ENCODE measurements around the gene BLMH.
A peak's percentile ranks its signal among the peaks of the same experiment; 100 is the strongest.

BLMH gene

GRCh38 chr17:30304778-30305177 is 13.0 kb upstream of the BLMH start:
- no peak for DNase-seq

DNA sequence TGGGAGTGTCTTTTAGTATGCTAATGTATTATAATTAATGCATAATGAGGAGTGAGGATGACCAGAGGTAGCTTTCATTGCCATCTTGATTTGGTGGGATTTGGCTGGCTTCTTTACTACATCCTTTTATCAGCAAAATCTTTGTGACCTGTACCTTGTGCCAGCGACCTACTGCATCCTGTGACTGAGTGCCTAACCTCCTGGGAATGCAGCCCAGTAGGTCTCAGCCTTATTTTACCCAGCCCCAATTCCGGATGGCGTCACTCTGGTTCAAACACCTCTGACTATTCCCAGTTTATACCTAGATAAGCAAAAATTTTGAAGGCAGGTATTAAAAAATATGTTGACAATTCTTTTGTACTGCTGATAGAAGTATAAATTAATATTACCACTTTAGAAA is 10.5 kb upstream of the BLMH start:
- no peak for DNase-seq

DNA sequence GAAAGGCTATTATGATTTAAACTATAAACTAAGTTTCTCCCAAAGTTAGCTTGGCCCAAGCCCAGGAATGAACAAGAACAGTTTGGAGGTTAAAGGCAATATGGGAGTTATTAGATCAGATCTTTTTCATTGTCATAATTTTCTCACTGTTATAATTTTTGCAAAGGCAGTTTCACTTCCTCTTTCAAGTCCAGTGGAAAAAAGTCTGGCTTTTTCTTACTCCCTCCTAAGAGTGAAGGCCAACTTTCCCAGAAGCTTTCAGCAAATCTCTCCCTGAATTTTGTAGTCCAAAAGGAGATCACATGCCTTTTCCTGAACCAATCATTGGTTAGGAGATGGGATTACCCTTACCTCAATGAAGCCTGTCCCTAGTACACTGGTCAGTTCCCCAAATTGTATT is 9.1 kb upstream of the BLMH start:
- DNase-seq = no peak

DNA sequence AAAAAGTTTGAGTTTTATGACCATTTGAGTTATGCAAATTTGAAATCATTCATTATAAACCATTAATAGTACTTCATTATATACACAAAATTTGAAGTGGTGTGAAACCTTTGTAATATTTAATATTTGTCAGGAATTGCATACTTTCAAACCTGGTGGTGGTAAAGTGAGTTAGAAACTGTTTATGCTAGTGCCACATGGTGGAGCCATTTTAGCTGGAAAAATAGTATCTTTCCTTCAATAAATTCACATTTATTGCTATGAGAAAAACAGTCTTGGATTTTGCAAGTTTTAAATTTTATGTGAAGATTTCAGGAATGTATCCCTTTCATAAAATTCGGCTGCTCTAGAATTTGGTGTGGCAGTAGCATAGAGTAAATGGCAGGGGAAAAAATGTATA is 7.3 kb upstream of the BLMH start:
- no peak for DNase-seq

- DNase-seq = no peak
Observed at GRCh38 chr17:30297715-30298114, 6.0 kb upstream of the BLMH start.

GRCh38 chr17:30296499-30297080 is 4.8 kb upstream of the BLMH start:
- DNase-seq = no peak

DNA sequence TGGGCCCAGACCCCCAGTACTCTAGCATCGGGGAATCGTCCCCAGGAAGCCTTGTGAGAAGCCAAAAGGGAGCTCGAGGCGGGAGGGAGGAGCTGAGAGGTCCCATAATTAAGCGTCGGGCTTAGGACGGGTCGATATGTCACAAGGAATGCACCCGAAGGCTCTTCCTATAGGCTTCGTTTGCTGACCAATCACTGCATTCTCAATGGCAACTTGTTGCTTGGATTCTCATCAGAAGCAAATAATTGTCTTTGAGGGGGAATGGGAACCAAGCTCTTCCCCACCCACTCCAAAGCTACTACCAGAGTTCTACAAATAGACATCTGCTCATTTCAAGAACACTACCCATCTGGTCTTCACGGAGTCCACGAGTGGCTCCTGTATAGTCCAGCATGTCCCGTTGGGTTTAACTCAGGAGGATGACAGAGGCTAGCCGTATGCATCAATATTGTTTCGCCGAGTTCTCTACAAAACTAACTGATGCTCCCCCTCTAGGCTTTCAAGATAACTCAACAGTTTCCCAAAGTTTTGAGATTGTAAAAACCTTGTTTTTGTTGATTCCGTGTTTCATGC is 628 bp upstream of the BLMH start:
- DNase-seq = no peak

- peak in 2 of 4 experiments; percentile 11 to 23 for DNase-seq
Observed at GRCh38 chr17:30290696-30291542, 825 bp downstream of the BLMH start.

- no peak for DNase-seq
Observed at GRCh38 chr17:30290077-30290476, 1.7 kb downstream of the BLMH start.

DNA sequence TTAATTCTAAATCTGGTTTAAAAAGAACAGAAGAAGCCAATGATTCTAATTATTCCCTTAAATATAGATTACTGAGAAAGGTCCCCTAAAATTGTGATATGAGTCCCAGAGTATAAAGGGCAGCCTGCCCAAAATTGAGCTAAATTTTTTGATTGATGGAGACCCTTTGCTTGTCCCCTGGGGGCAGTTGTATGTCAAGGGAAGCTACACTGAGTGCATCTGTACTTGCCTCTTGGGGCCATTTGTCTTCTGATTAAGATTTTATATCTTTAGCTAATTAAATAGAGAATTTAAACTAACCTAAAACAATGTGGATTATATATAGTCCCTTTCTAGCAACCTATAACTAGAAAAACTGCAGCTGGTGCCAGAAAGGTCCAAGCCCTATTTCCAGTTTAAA is 12.6 kb downstream of the BLMH start:
- DNase-seq = no peak

GRCh38 chr17:30278032-30278431 is 13.7 kb downstream of the BLMH start:
- no peak for DNase-seq

DNA sequence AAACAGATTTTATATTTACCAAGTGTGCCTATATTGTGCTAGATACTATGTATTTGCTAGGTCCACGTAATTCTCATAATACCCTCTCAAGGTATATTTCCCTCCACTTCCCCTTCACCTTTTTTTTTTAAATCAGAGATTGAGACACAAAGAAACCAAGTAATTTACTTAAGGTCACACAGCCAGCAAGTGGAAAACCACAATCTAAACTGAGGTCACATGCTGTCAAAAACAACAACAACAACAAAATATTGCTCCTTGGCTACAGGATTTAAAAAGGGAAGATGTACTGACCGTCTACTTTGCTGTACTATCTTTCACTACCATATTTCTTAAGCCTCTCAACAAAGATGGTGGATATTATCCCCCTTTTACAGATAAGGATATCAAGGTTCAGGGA is 15.8 kb downstream of the BLMH start:
- DNase-seq = no peak

GRCh38 chr17:30274887-30275286 is 16.9 kb downstream of the BLMH start:
- DNase-seq = no peak

- no peak for DNase-seq
Observed at GRCh38 chr17:30273373-30273772, 18.4 kb downstream of the BLMH start.

DNA sequence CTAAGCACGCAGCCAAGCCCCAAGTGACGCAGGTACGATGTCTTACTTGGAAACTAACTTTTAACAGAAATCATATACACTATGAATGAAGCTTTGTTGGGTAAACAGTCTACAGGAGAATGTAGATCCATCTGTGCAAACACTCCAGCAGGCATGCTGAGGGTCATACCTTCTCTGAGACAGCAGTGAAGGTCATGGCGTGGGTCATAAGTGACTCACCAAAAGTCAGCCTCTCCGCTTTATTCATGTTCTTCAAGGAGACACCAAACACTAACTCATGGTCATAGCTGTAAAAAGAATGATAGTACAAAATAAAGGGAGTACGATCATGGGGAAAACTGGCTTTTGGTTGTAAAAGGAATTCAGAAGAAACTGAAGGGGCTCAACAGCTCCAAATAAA is 20.6 kb downstream of the BLMH start:
- no peak for DNase-seq

- DNase-seq = no peak
Observed at GRCh38 chr17:30267625-30268024, 24.1 kb downstream of the BLMH start.

DNA sequence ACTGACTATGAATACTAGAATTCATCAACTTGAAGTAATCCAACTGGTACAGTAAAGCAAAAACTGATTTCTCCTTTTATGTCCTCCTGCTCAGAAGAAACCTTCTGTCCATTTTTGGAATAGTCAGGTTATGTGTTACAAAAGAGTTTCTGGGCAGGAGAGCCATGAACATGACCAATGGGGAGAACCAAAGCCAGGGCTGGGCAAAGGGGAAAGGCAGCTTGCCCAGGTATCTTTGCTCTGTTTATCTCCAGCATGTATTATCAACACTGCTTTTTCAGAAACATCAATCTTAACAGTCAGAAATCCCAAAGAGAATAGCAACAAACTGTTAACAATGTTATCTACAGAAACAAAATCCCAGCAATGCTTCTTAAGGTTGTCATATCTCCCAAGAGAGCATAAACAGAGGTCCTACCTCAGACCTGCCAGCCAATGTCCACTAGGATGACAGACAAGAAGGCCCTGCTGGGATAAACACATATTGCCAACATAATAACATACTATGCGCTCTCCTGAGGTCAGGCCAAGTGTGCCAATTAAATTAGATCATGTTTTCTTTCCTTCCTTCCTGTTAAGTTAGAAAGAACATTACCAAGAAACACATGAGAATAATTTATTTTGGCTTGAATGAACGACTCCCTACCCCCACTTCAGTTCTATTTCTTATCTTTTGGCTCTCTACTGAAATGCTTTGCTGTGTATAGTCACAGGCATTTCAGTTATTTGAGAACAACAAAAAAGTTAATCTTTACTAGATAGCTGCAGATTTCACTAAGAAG is 28.0 kb downstream of the BLMH start:
- no peak for DNase-seq

DNA sequence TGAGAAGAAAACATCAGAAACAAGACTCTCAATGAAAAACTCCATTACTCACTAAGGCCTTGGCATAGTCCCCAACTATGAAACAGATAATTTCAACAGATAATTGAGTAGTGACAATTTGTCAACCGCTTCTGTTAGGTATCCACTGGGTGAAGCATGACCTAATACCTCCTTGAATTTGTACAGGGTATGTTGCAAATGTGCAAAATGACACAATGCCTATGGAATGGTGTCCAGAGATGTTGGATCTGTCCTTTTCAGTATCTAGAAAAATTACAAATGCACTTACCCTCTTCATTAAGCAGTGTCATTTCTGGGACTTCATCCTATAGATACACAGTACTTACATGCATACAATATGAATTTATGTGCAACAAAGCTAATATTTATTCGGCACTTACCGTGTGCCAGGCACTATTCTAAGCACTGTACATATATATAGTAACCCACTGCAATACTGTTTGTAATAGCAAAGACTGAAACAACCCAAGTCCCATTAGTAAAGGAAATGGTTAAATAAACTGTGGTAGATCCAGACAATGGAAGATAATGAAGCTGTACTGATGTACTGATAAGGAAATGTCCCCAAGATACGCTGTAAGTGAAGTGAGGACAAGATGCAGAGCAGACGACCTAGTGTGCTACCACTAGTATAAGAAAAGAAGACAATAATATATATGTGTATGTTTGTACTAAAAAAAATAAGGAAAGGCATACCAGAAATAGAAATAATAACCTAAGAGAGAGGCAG is 34.8 kb downstream of the BLMH start:
- no peak for DNase-seq

DNA sequence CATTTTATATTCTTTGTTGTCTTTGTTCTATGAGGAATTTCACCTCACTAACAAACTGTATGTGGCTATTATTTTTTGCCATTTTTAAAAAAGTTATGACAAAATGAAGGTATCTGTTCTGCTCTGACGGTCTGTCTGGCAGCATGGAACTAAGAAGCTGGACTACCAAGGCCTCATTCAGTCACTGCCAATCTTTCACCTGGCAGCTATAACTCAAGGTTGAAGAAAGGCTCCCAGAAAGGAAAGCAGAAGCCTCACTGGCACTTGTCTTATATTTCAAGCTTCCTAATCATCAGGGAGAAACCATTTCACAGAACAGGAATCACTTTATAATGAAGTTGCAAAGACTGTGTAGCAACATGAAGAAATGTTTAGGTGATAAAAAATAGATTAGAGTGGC is 37.6 kb downstream of the BLMH start:
- DNase-seq = no peak

DNA sequence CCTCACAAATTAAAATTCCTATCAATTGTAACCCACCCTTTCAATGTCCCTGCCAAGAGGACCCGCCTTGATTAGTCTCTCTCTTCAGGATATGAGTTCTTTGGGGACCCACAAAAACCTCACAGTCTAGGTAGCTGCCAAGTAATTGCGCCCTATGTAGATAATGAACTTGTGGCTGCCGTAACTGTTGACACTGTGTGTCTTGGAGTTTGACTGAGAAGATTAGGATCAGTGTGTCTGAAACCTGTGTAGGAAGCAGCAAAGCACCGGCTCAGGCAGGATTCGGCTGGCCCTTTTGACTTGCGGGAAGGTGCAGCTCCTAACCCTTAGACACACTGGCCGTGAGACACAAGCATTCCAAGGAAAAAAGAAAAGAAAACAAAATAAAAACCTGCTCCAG is 38.4 kb downstream of the BLMH start:
- DNase-seq = no peak

DNA sequence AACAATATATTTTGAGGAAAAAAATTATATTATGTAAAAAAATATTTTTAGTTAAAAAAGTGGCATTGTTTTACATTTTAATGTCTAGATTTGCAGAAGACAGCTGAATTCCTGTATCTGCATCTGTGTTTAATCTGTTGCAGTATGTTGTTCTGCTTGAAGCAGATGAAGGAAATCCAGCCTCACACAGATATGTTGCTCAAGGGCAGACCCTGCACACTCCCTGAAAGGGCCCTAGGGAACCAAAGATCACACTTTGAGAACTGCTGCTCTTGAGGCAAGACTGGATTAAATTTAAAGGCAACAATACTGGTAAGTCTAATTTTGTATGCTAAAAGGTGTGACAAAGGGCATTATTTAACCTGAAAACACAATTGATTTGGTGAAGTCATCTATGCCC is 39.8 kb downstream of the BLMH start:
- DNase-seq = no peak

DNA sequence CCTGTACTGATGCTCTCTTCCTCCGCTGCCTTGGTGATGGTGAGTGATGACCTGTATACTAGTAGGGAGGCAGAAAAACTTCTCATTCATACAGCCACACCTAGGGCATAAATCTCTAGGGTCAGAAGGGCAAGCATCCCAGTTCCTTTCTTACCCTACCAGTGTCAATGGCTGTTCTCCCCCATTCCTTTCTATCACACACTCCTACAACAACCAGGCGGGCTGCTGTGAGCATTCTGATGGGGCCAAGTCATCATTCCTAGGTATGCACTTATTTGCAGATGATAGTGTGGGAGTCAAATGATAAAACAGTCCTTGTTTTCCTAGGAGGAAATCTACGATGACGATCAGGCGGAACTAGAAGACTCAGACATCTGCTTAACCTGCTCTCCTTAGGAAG is 42.3 kb downstream of the BLMH start:
- DNase-seq = no peak

- no peak for DNase-seq
Observed at GRCh38 chr17:30248786-30249185, 43.0 kb downstream of the BLMH start.
